GM12891 (cell line): ENCODE data around the gene RNASEL.

Source experiments
- POLR2A ChIP-seq: IDR thresholded peaks from 2 replicates; pipeline ENCODE4 v1.6.1; 2011; ENCODE audit warnings: low read depth, low read length, control low read depth
- POLR2AphosphoS5 ChIP-seq: IDR thresholded peaks from 2 replicates; pipeline ENCODE4 v1.6.1; 2011; ENCODE audit warnings: low read depth, low read length, control low read depth
- SPI1 ChIP-seq: IDR thresholded peaks from 2 replicates; pipeline ENCODE4 v1.6.1; 2011; ENCODE audit warnings: low read depth, low read length, control low read depth
- TAF1 ChIP-seq: IDR thresholded peaks from 2 replicates; pipeline ENCODE4 v1.6.1; 2011; ENCODE audit warnings: low read depth, low read length, control low read depth

GRCh38 chr1:182607566-182607965, 18.5 kb upstream of the RNASEL start:
- no peak for TF ChIP-seq POLR2AphosphoS5
- TF ChIP-seq TAF1 = no peak
- TF ChIP-seq POLR2A = no peak
- TF ChIP-seq SPI1 = no peak
